Right renal pelvis (tissue), 4 donors: ENCODE data around the gene LONRF3. TPM values are rescaled to one million over a fixed set of nuclear protein-coding genes. Genes with fewer than 3 reads are reported as not detected.
"Not testable (repeated sequence)": the region's sequence is repeated elsewhere in the genome, so short reads cannot be mapped to it uniquely, and the experiment has no call there.

ENCODE experiments used
- DNase-seq, 4 donors: peaks; one replicate each; pipeline ENCODE4 v3.0.0-alpha.2; 2013; ENCODE audit warnings: low read depth in 4 of 4, low spot score in 3 of 4, missing footprints in 1 of 4
- polyA plus RNA-seq, 4 donors: library from polyadenylated mRNA; unstranded; fragments of 120-200 nt; gene quantifications; one replicate each; pipeline ENCODE4 v1.2.1, GENCODE V29; 2013; ENCODE audit not compliant: insufficient read length in 4 of 4

Gene LONRF3
- polyA plus RNA-seq, 4 donors: 0.91 to 1.0 (median 0.96) TPM

DNA sequence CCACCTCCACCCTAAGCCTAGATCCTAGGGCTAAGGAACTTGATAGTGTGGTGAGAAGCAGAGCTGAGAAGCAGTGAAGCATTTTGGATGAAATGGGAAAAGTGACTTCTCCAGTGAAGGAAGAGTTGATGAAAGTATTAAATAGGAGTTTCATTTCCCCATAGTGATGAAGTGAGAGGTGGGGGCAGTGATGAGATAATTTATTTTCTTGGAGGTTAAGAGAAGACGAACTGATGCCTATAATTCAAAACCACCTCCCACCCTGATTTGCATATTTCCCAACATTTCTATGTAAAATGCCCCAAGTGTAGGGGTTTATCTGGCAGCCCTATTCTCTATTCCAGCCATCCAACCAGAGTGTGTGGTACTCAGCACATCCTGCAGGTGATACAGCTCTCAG, 6.3 kb downstream of the LONRF3 start:
- no peak for DNase-seq

DNA sequence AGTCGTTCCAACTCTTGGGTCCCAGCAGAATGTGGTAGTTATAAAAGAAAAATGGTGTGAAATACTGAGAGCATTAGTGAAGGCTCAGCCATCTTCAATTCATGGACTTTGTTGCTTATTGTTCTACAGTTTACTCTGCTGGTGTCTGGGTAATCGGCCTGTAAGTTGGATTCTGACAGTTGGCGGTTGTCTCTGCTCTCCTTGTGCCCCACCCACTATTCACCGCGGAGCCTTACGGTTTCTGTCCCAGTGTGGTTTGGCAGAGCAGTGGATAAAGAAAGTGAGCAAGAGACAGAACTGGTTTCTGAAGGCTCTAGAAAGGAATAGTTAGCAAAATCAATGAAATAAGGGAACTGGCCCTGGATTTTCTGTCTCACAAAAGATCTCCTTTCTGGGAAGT, 9.1 kb downstream of the LONRF3 start:
- no peak for DNase-seq

DNA sequence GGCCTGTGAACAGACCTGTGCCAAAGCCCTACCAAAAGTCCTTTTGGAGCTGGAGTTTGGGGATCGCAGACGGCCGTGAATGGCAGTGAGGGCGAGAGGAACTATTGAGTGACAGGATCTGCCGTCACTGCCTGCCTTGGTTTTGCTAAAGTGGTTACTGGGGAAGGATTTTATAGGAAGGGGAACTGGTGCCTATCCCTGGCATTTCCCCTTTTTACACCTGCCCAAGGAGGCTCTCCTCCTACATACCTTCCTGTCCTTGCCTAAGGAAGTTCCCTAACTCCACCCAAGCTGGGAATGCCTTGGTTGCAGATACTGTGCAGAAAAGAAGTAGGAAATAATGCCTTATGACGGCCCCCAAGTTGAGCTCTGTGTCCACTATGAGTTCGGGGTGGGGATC, 14.5 kb downstream of the LONRF3 start:
- no peak for DNase-seq

DNA sequence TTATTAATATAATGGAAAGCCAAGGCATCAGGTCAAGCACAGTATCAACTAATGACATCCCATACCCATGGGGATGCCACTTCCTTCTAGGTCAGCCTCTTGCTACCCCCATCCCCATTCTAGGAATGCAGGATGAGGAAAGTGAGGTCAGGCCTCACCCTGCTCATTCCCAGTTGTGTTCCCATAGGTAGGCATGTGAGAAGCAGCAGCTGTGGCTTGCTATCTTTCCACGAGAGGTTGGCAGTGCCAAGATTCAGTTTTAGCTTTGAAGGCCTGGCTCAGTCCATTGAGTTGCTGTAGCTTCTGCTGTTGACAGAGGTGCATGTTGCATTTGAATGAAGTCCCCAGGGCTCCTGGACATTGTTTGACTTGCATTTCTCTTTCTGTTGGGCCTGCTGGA, 15.5 kb downstream of the LONRF3 start:
- no peak for DNase-seq

DNA sequence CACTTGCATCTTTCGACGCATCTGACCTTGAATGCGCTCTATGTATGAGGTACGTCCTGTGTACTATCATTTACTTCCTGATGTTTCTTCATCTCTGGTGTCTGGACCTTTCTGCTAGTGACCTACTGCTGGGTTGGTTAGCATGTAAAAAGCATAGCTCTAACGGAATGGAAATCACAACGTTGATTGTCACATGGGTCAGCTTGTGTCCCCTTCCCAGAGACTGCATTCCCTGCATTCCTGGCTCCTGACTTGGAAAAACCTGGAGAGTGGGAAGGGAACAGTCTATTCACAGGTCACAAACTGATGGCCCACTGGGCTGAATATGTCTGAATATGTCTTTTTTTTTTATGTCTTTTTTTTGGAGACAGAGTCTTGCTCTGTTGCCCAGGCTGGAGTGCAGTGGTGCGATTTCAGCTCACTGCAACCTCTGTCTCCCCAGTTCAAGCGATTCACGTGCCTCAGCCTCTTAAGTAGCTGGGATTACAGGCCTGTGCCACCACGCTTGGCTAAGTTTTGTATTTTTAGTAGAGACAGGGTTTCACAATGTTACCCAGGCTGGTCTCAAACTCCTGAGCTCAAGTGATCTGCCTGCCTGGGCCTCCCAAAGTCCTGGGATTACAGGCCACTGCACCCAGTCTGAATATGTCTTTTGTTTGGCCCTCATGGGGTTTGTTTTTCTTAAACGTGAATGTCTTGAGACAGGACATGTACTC, 16.3 kb downstream of the LONRF3 start:
- no peak for DNase-seq

DNA sequence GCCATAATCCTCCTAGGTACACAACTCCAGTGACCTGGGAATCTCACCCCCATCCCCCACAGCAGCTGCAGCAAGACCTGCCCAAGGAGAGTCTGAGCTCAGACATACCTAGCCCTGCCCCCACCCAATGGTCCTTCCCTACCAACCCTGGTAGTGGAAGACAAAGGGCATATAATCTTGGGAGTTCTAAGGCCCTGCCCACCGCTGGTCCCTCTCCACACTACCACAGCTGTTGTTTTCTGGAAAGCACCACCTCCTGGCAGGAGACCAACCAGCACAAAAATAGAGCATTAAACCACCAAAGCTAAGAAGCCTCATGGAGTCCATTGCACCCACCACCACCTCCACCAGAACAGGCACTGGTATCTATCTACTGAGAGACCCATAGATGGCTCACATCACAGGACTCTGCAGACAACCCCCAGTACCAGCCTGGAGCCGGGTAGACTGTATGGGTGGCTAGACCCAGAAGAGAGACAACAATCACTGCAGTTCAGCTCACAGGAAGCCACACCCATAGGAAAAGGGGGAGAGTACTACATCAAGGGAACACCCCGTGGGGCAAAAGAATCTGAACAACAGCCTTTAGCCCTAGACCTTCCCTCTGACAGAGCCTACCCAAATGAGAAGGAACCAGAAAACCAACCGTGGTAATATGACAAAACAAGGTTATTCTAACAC, 18.2 kb downstream of the LONRF3 start:
- DNase-seq: not testable (repeated sequence)

DNA sequence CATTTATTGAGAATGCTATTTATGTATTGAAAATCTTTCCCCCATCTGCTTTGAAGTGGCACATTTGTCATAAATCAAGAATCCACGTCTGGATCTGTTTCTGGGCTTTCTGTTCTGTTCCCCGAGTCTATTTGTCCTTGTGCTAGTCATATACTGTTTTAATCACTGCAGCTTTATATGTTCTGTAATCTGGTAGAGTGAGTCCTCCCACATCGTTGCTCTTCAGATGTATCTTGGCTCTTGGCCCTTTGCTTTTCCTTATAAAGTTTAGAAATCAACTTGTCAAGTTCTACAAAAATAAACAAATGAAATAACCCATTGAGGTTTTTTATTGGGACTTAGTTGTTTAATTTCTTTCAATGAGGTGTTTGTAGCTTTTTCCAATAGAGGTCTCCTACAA, 29.0 kb downstream of the LONRF3 start:
- DNase-seq: no peak

DNA sequence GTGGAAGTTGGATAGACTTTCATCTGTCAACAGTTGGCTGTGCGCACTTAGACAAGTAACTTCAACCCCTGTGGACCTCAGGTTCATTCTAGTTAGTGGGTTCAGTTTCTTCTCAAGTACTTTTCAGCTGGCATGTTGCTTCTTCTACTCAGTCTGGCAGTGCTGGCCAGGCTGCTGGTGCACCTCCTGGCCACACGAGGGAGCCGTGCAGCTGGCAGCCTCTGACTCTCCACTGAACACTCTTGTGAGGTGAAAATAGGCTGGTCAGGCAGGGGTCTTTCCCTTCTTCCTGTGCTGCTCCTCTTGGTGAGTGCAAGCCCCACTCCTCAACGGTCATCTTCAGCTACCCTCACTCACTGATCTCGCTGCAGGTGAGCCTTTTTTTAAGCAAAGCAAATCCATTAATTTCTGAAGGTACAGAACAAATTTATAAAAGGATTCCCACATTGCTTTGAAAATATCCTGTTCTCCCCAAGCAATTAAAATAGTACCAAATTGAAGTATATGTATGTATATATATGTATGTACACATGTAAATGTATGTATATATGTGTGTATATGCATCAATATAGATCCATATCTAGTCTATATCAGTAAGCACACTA, 30.6 kb downstream of the LONRF3 start:
- peak in 1 of 4 donors; percentile 12 for DNase-seq

DNA sequence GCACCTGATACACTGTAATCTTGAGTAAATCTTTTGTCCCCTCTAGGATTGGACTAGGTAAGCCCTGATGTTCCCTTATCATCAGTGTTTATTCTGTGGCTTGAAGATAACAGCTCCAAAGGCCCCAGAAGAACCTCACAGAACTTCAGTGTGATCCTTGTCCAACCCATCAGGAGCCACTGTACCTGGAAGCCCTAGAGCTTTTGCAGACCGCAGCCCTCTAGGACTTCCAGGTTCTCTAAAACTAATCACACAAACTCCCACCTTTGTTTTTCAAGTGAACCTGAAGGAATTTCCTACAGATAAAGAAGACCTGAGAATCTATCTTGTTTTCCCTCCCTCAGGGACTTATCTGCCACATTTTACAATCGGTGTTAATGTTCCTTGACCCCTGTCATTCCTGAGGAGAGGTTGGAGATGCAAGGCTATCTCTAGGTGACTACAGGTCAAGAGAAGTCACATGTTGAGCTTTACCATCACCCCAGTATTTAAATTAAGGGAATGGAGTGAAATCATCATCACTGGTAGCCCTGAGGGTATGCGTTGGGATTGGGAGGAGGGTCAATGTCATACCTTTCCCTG, 32.9 kb downstream of the LONRF3 start:
- no peak for DNase-seq

DNA sequence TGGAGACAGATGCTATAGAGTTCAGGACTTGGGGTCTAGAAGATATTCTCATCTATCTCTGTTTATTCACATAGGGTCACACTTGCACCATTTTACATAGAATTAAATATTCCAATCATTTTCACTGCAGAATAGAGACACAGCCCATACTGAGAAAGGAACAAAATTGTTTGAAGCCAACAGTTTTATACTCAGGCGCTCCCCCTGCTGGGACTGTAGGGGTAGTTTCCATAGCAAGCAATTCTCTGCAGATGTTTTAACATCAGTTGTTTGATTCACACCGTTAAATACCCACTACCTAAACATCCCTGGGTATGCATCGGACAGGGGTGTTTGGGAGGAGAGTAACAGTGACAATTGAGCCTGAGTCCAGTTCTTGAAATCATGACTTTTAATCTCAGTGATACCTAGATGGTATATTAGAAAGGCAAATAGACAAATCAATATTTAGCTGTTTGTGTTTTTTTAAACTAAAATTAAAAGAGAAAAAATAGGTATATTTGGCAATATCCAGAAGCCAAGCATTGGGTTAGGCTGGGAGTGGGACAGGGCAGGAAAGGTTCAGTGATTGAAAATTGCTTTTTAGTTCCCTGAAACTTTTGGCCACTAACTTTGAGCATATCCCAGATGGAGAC, 33.8 kb downstream of the LONRF3 start:
- DNase-seq: peak in 1 of 4 donors; percentile 4

DNA sequence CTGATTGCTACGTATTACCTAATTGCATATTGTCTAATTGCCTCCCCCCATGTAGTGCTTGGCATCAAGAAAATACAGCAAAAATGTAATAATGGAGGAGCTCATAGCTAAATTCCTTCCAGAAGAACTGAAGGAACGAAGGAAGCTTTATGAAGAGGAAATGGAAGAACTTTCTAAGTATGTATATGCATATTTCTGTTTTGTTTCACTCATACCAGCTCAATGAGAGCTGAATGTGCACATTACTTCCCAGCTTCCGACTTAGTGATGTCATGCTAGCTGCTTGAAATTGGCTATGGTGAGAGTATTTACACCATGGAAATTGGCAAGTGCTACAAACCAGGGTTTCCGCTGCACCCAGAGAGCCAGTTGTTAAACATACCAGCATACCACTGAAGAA, 34.7 kb downstream of the LONRF3 start:
- DNase-seq: no peak

DNA sequence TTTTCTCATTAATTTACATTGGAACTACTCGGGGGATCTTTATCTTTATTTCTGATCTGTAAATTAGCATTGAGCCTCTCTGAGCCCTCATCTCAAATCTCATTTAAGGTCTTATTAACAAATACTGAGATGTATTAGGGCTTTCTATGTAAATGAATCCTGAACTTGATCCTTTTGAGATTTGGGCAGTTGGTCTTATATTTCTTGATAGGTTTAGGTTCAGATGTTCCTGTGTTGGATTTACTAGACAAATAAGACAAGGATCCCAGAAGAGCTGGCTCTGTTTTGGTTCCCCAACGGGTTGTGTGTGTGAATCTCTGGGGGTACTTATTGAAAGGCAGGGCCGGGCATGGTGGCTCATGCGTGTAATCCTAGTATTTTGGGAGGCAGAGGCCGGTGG, 36.1 kb downstream of the LONRF3 start:
- DNase-seq: no peak

DNA sequence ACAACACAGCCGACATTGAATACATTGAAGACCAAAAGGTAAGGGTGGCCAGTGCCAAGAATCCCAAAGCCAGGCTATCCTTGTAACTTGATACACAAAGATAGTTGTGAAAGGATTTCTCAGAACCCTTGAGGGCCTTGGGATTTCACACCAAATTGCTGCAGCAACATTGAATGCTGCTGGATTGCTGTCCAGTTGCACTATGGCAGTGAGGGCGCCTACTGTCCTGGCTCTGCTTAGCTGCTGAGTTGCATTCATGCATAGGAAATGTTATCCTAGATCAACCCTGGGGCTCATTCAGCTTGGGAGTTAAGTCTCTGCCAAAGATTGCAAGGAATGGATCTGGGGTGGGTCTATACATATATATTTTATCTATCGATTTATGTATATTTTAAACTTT, 38.7 kb downstream of the LONRF3 start:
- no peak for DNase-seq

DNA sequence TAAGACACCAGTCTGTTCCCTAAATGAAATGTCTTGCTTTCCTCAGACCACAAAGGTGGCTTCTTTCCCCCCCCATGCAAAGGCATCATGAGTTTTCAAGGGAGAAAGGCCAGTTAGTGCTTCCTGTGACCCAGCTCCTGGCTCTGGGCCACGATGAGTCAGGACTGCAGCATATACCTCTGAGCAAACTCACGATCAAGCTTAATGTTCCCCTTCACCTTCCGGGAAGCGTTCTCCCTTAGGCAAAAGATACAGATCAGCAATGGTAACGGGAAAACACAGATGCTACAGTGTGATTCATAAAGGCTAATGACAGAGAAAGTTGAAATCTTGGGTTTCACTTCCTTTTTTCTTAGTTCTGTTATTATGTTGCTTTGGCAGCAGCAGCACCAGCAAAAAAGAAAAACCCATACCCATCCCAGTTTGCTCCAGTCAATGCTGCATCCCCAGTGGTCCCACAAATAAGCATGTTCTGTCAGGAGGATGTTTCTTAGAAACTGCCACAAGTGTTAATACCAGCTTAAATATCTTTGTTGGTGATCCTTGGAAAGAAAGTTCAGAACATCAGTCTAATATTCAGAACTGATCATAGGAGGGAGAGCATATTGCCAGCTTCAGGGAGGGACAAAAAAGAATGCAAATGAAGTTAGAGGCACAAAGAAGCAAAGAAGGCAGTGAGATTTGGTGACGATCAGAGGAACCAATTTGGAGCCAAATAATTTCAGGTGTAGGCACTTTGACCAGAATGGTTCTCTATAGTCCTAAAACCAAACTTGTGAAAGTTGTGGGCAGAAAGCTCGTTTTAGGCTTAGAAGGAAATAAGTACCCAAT, 41.2 kb downstream of the LONRF3 start:
- no peak for DNase-seq

DNA sequence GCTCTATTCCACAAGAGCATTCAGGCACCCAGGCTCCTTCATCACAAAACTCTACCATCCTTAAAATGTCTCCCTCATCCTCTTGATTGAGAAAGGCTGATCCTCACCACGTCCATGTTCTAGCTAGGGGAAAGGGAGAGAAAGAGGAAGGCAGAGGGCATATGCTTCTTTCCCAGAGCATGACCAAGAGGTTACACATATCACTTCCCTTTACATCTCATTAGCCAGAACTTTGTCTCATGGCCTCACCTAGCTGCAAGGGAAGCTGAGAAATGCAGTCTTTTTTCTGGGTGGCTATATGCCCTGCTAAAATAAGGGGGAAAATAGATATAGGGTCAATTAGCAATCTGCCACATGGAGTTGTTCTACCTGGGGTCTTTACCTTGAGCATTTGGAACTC, 42.7 kb downstream of the LONRF3 start:
- no peak for DNase-seq

DNA sequence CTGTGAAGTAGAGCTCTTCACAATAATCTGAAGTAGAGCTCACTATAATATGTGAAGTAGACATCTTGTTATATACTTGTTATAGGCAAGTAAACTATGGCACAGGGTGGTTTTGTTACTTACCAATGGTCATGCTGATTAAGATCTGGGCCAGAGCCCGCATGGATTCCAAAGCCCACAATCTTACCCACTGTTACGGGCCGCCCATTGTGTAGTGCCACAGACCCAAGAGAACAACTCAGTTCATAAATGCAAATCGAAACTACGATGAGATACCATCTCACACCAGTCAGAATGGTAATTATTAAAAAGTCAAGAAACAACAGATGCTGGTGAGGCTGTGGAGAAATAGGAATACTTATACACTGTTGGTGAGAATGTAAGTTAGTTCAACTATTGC, 51.5 kb downstream of the LONRF3 start:
- DNase-seq: no peak

DNA sequence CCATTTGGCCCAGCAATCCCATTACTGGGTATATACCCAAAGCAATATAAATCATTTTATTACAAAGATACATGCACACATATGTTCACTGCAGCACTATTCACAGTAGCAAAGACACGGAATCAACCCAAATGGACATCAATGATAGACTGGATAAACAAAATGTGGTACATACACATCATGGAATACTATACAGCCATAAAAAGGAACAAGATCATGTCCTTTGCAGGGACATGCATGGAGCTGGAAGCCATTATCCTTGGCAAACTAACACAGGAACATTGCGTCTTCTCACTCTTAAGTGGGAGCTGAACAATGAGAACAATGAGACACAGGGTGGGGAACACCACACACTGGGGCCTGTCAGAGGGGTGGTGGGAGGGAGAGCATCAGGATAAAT, 51.9 kb downstream of the LONRF3 start:
- DNase-seq: not testable (repeated sequence)

DNA sequence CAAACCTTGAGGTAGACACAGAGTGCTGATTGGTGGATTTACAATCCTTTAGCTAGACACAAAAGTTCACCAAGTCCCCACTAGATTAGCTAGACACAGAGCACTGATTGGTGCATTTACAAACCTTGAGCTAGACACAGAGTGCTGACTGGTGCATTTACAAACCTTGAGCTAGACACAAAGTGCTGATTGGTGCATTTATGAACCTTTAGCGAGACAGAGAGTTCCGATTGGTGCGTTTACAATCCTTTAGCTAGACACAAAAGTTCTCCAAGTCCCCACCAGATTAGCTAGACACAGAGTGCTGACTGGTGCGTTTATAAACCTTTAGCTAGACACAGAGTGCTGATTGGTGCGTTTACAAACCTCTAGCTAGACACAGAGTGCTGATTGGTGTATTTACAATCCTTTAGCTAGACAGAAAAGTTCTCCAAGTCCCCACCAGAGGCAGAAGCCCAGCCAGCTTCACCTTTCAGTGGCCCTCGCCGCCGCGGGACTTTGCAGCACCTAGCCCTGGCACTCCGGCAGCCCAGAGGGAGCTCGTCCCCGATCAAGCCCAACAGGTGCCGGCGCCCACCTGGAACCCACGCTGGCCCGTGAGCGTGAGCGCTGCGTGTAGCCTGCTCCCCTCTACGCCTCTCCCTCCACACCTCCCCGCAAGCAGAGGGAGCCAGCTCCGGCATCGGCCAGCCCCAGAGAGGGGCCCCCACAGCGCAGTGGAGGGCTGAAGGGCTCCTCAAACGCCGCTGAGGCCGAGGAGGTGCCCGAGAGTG, 53.7 kb downstream of the LONRF3 start:
- DNase-seq: not testable (repeated sequence)

DNA sequence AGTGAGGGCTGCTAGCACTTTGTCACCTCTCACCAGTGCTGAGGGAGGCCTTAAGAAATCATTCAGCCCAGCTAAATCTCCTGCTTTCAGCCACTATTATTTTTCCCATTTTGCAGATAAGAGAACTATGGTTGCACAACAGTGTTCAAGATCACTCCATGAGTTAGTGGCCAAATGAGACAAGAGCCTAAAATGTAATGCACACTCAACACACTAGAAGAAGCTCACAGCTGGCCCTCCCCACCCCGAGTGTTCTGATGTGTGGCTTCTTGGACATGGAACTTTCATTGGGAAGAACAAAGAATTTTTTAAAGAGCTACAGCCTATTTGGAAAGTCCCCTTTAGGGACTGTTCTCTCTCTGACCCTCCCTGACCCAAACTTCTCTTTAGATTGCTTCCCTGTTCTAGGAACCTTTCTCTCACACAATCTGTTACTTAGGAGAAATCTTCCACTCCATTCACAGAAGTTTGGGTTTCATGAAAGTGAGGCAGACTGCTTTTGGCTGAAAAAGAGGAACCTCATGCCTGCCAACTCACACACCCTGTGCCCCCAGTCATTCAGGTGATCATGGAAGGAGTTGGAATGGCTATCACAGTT, 54.4 kb downstream of the LONRF3 start:
- DNase-seq: no peak
